Kidney (tissue), 14 donors: ENCODE results near the gene MYLK4. TPM values are rescaled to one million over a fixed set of nuclear protein-coding genes. Genes with fewer than 3 reads are reported as not detected.
A peak's percentile ranks its signal among the peaks of the same experiment; 100 is the strongest.

Experiments
- DNase-seq, 5 donors: peaks; one replicate each; pipeline ENCODE4 v3.0.0-alpha.2; 2013 to 2020
- FAIRE-seq: peaks from 2 replicates; lab custom pipeline; 2012; peaks lifted over from hg19 to GRCh38; lab: Jason Lieb, UNC
- H3K27ac ChIP-seq, 2 donors: one replicate each; pipeline ENCODE4 v1.7.0; 2013; ENCODE audit warnings: low read depth in 2 of 2, low read length in 2 of 2, inconsistent platforms in 1 of 2
- H3K27me3 ChIP-seq: one replicate; pipeline ENCODE4 v1.7.1; 2013; ENCODE audit warnings: low read length, inconsistent platforms; ENCODE audit not compliant: control insufficient read depth, insufficient read depth
- H3K36me3 ChIP-seq, 3 donors: one replicate each; pipeline versions ENCODE4 v1.7.0 to v1.7.1; 2013; ENCODE audit warnings: low read length in 3 of 3, control low read depth in 1 of 3, inconsistent platforms in 1 of 3; ENCODE audit not compliant: insufficient read depth in 3 of 3, control insufficient read depth in 2 of 3
- H3K4me1 ChIP-seq, 3 donors: one replicate each; pipeline versions ENCODE4 v1.7.0 to v1.7.1; 2013; ENCODE audit warnings: low read length in 3 of 3, inconsistent platforms in 1 of 3, low read depth in 1 of 3; ENCODE audit not compliant: control insufficient read depth in 2 of 3, insufficient read depth in 2 of 3
- H3K4me3 ChIP-seq, 3 donors: one replicate each; pipeline versions ENCODE4 v1.7.0 to v1.8.1; 2013; ENCODE audit warnings: low read length in 3 of 3, control low read depth in 1 of 3, inconsistent platforms in 1 of 3
- H3K9ac ChIP-seq, 3 donors: one replicate each; pipeline versions ENCODE4 v1.7.0 to v1.7.1; 2013; ENCODE audit warnings: low read length in 3 of 3, control low read depth in 1 of 3, inconsistent platforms in 1 of 3
- H3K9me3 ChIP-seq, 3 donors: one replicate each; pipeline versions ENCODE4 v1.7.0 to v1.7.1; 2013; ENCODE audit warnings: low read length in 3 of 3, control low read depth in 1 of 3, inconsistent platforms in 1 of 3; ENCODE audit not compliant: control insufficient read depth in 2 of 3, insufficient read depth in 1 of 3
- CTCF ChIP-seq: IDR thresholded peaks from 3 replicates; pipeline ENCODE4 v1.5.1; 2012; ENCODE audit warnings: mild to moderate bottlenecking, moderate library complexity, borderline replicate concordance; ENCODE audit not compliant: insufficient read depth; ENCODE audit errors: extremely low read depth
- intact Hi-C: fragments of 100-400 bp; cut with DNase I; formaldehyde crosslinking; loops from one replicate; pipeline ENCODE4 v1.11.1; 2022
- polyA plus RNA-seq: library from polyadenylated mRNA; stranded (reverse); fragments of 350-450 nt; fragmentation: Illumina TruSeq; extraction: RNeasy Lipid Tissue Mini Kit (QIAGEN cat#74804); gene quantifications from one replicate; pipeline ENCODE4 v1.2.3, GENCODE V29; 2014; ENCODE audit warnings: low read depth, low replicate concordance; ENCODE audit not compliant: insufficient read depth
- total RNA-seq: library from RNA; stranded (reverse); fragmentation: NEBNext Ultra II Directional; extraction: Animal tissue kit (Norgen Biotek cat#: 25700); gene quantifications from one replicate; pipeline ENCODE4 v1.2.1, GENCODE V29; 2021
- donor health status: control.
- donor health status: control.
- donor health status: control.
- donor health status: control.
- donor health status: control.
- donor health status: DM: yes; HTN: yes; CAD: no.
- donor health status: Normal renal cell carcinoma (clear cell type).

Gene MYLK4
- total and polyA plus RNA-seq, 2 donors from 2014 or later = 1.1 to 1.3 TPM

- Histone ChIP-seq H3K9me3 (no peaks in the 10 kb centered on the region), H3K27ac (no peak overlapping the region), H3K9ac (no peak overlapping the region), H3K4me3 (no peak overlapping the region), H3K36me3 (no peaks in the 10 kb centered on the region), H3K4me1 (peaks cover 2 to 12% (median 8%) of the 10 kb centered on the region in 3 donors), H3K27me3 (no peaks in the 10 kb centered on the region)
- FAIRE-seq (no peak), DNase-seq (no peak)
- no peak for TF ChIP-seq CTCF
- intact Hi-C loops = no loop called here
Measured at GRCh38 chr6:2733736-2734480, 16.8 kb downstream of the MYLK4 start.

- no peak overlapping the region for H3K27ac ChIP-seq
Measured at GRCh38 chr6:2733324-2733723, 17.4 kb downstream of the MYLK4 start.

GRCh38 chr6:2732503-2733089 lies 18.1 kb downstream of the MYLK4 start:
- intact Hi-C loops = no loop called here

More at GRCh38 chr6:2733324-2733723, 17.4 kb downstream of the MYLK4 start:
- intact Hi-C loops = no loop called here
- H3K36me3 ChIP-seq = no peaks in the 10 kb centered on the region
- H3K9me3 ChIP-seq = no peaks in the 10 kb centered on the region
- no peak for TF ChIP-seq CTCF
- peaks cover 2 to 12% (median 8%) of the 10 kb centered on the region in 3 donors for H3K4me1 ChIP-seq
- FAIRE-seq (no peak), DNase-seq (no peak)
- H3K4me3 ChIP-seq = no peak overlapping the region
- H3K9ac ChIP-seq = no peak overlapping the region
- no peaks in the 10 kb centered on the region for H3K27me3 ChIP-seq

More at GRCh38 chr6:2732503-2733089, 18.1 kb downstream of the MYLK4 start:
- FAIRE-seq (no peak), DNase-seq (peak in 1 of 5 donors; percentile 41)
- Histone ChIP-seq H3K9ac (no peak overlapping the region), H3K4me3 (no peak overlapping the region), H3K36me3 (no peaks in the 10 kb centered on the region), H3K9me3 (no peaks in the 10 kb centered on the region), H3K27me3 (no peaks in the 10 kb centered on the region), H3K27ac (no peak overlapping the region), H3K4me1 (peaks cover 2 to 12% (median 8%) of the 10 kb centered on the region in 3 donors)
- no peak for TF ChIP-seq CTCF
